H1 (cell line): ENCODE results near the gene OST4. TPM values are rescaled to one million over a fixed set of nuclear protein-coding genes. Genes with fewer than 3 reads are reported as not detected.

Experiments used
- ASH2L ChIP-seq: fragments of 200-600, 300-600 bp; sonication (generic); IDR thresholded peaks from one replicate; pipeline ENCODE4 v1.7.1; 2017; ENCODE audit warnings: low read length
- CREB1 ChIP-seq: IDR thresholded peaks from 2 replicates; pipeline ENCODE4 v1.6.1; 2012; ENCODE audit warnings: inconsistent platforms
- GTF2F1 ChIP-seq: IDR thresholded peaks from 2 replicates; pipeline ENCODE4 v1.6.1; 2012; ENCODE audit warnings: low read depth, low read length, improper control_type of control experiment, borderline replicate concordance
- RAD21 ChIP-seq, 2 experiments: IDR thresholded peaks in 1 of 2; conservative IDR thresholded peaks in 1 of 2; 2 replicates each; pipeline ENCODE4 v1.6.1; 2011; ENCODE audit warnings: low read depth in 2 of 2, low read length in 2 of 2, improper control_type of control experiment in 1 of 2, inconsistent platforms in 1 of 2, mild to moderate bottlenecking in 1 of 2, moderate library complexity in 1 of 2
- YY1 ChIP-seq: IDR thresholded peaks from 2 replicates; pipeline ENCODE4 v1.6.1; 2011; ENCODE audit warnings: low read depth, mild to moderate bottlenecking, low read length
- polyA plus RNA-seq, 7 experiments: library from polyadenylated mRNA; depleted of rRNA in 3 of 7; stranded (reverse) in 5 of 7; unstranded in 2 of 7; fragments of >200 nt in 5 of 7; fragments of 200-250 nt in 2 of 7; gene quantifications; 1 replicate in 5 of 7; 2 replicates in 1 of 7; 4 replicates in 1 of 7; pipeline versions ENCODE4 v1.2.1 to v1.2.3, GENCODE V29; 2011 to 2013; ENCODE audit warnings: missing spikeins in 2 of 7, mixed read lengths in 2 of 7
- total RNA-seq: library from RNA; stranded (reverse); fragmentation: NEBNext Ultra II Directional; extraction: Animal tissue kit (Norgen Biotek cat#: 25700); gene quantifications from 2 replicates; pipeline ENCODE4 v1.2.1, GENCODE V29; 2021
- TF ChIP-seq, protein P1 (sequence below), 3 experiments: IDR thresholded peaks; 1 replicate in 2 of 3; 2 replicates in 1 of 3; pipeline versions ENCODE4 v1.5.1 to v1.6.1; 2011; ENCODE audit warnings: low read length in 3 of 3, mild to moderate bottlenecking in 3 of 3, inconsistent platforms in 2 of 3, low read depth in 1 of 3, moderate library complexity in 1 of 3; ENCODE audit not compliant: insufficient read depth in 1 of 3; ENCODE audit errors: control extremely low read depth in 1 of 3
- TF ChIP-seq, protein P2 (sequence below): IDR thresholded peaks from 2 replicates; pipeline ENCODE4 v1.6.1; 2012; ENCODE audit warnings: inconsistent platforms

OST4 gene
- total and polyA plus RNA-seq, 2 of the 8 experiments (the other 6 are each of a cell fraction or from before 2014, with no cell fraction given) = 225 to 865 TPM

DNA sequence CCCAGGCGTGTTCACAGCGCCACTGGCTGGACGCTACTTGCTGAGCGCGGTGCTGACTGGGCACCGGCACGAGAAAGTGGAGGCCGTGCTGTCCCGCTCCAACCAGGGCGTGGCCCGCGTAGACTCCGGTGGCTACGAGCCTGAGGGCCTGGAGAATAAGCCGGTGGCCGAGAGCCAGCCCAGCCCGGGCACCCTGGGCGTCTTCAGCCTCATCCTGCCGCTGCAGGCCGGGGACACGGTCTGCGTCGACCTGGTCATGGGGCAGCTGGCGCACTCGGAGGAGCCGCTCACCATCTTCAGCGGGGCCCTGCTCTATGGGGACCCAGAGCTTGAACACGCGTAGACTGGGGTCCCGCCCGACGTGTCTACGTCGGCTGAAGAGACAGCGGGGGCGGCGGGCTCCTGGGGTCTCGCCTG, 14.2 kb upstream of the OST4 start (continued):
- TF ChIP-seq, protein P1, sequence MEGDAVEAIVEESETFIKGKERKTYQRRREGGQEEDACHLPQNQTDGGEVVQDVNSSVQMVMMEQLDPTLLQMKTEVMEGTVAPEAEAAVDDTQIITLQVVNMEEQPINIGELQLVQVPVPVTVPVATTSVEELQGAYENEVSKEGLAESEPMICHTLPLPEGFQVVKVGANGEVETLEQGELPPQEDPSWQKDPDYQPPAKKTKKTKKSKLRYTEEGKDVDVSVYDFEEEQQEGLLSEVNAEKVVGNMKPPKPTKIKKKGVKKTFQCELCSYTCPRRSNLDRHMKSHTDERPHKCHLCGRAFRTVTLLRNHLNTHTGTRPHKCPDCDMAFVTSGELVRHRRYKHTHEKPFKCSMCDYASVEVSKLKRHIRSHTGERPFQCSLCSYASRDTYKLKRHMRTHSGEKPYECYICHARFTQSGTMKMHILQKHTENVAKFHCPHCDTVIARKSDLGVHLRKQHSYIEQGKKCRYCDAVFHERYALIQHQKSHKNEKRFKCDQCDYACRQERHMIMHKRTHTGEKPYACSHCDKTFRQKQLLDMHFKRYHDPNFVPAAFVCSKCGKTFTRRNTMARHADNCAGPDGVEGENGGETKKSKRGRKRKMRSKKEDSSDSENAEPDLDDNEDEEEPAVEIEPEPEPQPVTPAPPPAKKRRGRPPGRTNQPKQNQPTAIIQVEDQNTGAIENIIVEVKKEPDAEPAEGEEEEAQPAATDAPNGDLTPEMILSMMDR (IDR thresholded peaks at IDR 0.05; ENCODE audit: control extremely low read depth in 1 of 3, insufficient read depth in 1 of 3, low read depth in 1 of 3, low read length in 3 of 3) = peak in 2 of 3 experiments; percentile 40 to 51; a peak in 2 of 4 replicates
- TF ChIP-seq, protein P2, sequence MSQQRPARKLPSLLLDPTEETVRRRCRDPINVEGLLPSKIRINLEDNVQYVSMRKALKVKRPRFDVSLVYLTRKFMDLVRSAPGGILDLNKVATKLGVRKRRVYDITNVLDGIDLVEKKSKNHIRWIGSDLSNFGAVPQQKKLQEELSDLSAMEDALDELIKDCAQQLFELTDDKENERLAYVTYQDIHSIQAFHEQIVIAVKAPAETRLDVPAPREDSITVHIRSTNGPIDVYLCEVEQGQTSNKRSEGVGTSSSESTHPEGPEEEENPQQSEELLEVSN = peak; percentile 42
- peak; percentile 45 to 57 for TF ChIP-seq RAD21 (IDR thresholded peaks at IDR 0.05 in 1 of 2, conservative IDR thresholded peaks at IDR 0.05 in 1 of 2; ENCODE audit: low read depth in 2 of 2, low read length in 2 of 2)
- TF ChIP-seq CREB1 = 0 out of 2 replicates have a peak, but pooled peaks have one; percentile 24
- TF ChIP-seq ASH2L = peak; percentile 59
- no peak for TF ChIP-seq GTF2F1
- TF ChIP-seq YY1 = 0 out of 2 replicates have a peak, but pooled peaks have one; percentile 13
